A673 (cell line): ENCODE measurements around the gene PLCG1. TPM values are rescaled to one million over a fixed set of nuclear protein-coding genes. Genes with fewer than 3 reads are reported as not detected.
"Not testable (repeated sequence)": the region's sequence is repeated elsewhere in the genome, so short reads cannot be mapped to it uniquely, and the experiment has no call there.

Experiments
- BruUV-seq: library from RNA; stranded (reverse); fragments of 400-500 nt; replicated peaks from 2 replicates; lab custom pipeline; 2021; lab: Mats Ljungman, UMichigan
- CTCF ChIA-PET: fragments of 300-600 bp; sonication (Branson Sonifier 250); formaldehyde crosslinking; loops from one replicate; lab custom pipeline; 2022; ENCODE audit warnings: antibody characterized with exemption; lab: Charles Lee
- POLR2A ChIA-PET: fragments of 300-600 bp; sonication (Branson Sonifier 250); formaldehyde crosslinking; loops from one replicate; lab custom pipeline; 2022; ENCODE audit warnings: antibody characterized with exemption; ENCODE audit not compliant: low non-redundant PET; lab: Charles Lee
- DNase-seq: peaks from one replicate; pipeline ENCODE4 v3.0.0-alpha.2; 2015; ENCODE audit warnings: low spot score
- H3K27ac ChIP-seq: fragments of 200-600 bp; sonication (generic); 2 replicates; pipeline ENCODE4 v1.5.1; 2016; ENCODE audit warnings: mixed run types, low read depth, mild to moderate bottlenecking, mixed read lengths, antibody characterized with exemption, low read length; ENCODE audit not compliant: poor library complexity, severe bottlenecking
- H3K27me3 ChIP-seq: fragments of 200-600 bp; sonication (generic); replicated peaks from 2 replicates; pipeline ENCODE4 v1.6.1; 2017; ENCODE audit warnings: mixed run types, low read depth, mild to moderate bottlenecking, mixed read lengths, antibody characterized with exemption, low read length; ENCODE audit not compliant: insufficient read depth, poor library complexity
- H3K36me3 ChIP-seq: fragments of 200-600 bp; sonication (generic); 2 replicates; pipeline ENCODE4 v1.6.1; 2016; ENCODE audit warnings: mixed run types, mild to moderate bottlenecking, mixed read lengths, antibody characterized with exemption, low read length; ENCODE audit not compliant: insufficient read depth, poor library complexity, severe bottlenecking
- H3K4me1 ChIP-seq: fragments of 200-600 bp; sonication (generic); 2 replicates; pipeline ENCODE4 v1.6.1; 2017; ENCODE audit warnings: mixed run types, mild to moderate bottlenecking, mixed read lengths, antibody characterized with exemption, low read length; ENCODE audit not compliant: insufficient read depth, poor library complexity, severe bottlenecking
- H3K4me3 ChIP-seq: fragments of 200-600 bp; sonication (generic); 2 replicates; pipeline ENCODE4 v1.5.1; 2016; ENCODE audit warnings: low read depth, mixed run types, mild to moderate bottlenecking, mixed read lengths, low read length; ENCODE audit not compliant: poor library complexity, severe bottlenecking
- H3K9me3 ChIP-seq: fragments of 200-600 bp; sonication (generic); 2 replicates; pipeline ENCODE4 v1.6.1; 2016; ENCODE audit warnings: mixed run types, low read depth, mild to moderate bottlenecking, mixed read lengths, antibody characterized with exemption, low read length; ENCODE audit not compliant: poor library complexity, severe bottlenecking
- CTCF ChIP-seq: fragments of 300-800, 200-600 bp; sonication (generic); conservative IDR thresholded peaks from 2 replicates; pipeline ENCODE4 v1.5.1; 2017; ENCODE audit warnings: low read depth, mild to moderate bottlenecking, antibody characterized with exemption, low read length, moderate library complexity, mixed read lengths
- EZH2 ChIP-seq: fragments of 200-600 bp; sonication (generic); IDR thresholded peaks from 2 replicates; pipeline ENCODE4 v1.6.1; 2017; ENCODE audit warnings: borderline replicate concordance, low read depth, mild to moderate bottlenecking, mixed read lengths, antibody characterized with exemption, low read length; ENCODE audit not compliant: poor library complexity, severe bottlenecking
- intact Hi-C: fragments of 100-400 bp; cut with micrococcal nuclease; formaldehyde crosslinking; loops from one replicate; pipeline ENCODE4 v1.10.0; 2022; ENCODE audit not compliant: unreplicated experiment
- total RNA-seq: library from RNA; stranded (reverse); gene quantifications from 2 replicates; pipeline ENCODE4 v1.2.3, GENCODE V29; 2021

PLCG1 gene
- total RNA-seq, 1 experiment from 2014 or later = 146 TPM

- Histone ChIP-seq H3K4me3 (no peak overlapping the region), H3K27ac (no peak overlapping the region), H3K9me3 (no peaks in the 10 kb centered on the region), H3K36me3 (peaks cover 63% of the 10 kb centered on the region), H3K4me1 (no peaks in the 10 kb centered on the region), H3K27me3 (no peaks in the 10 kb centered on the region)
- ChIA-PET CTCF (interaction anchor here (1.1 kb wide), 1 partner anchor 262 kb away, joined by 3 read pairs; no protein-coding TSS in a partner anchor), POLR2A (interaction anchor here (0.6 kb wide), 1 partner anchor 203 kb away, joined by 5 read pairs; no protein-coding TSS in a partner anchor)
- TF ChIP-seq EZH2 (no peak), CTCF (no peak)
- BruUV-seq = no TSS peak
- intact Hi-C loops = no loop called here
- no peak for DNase-seq
Observed at GRCh38 chr20:41111578-41111951, 25.8 kb upstream of the PLCG1 start.

GRCh38 chr20:41116282-41116956 is 20.9 kb upstream of the PLCG1 start:
- Histone ChIP-seq H3K4me1 (no peaks in the 10 kb centered on the region), H3K27ac (no peak overlapping the region), H3K9me3 (no peaks in the 10 kb centered on the region), H3K36me3 (peaks cover 82% of the 10 kb centered on the region), H3K27me3 (no peaks in the 10 kb centered on the region), H3K4me3 (no peak overlapping the region)
- no TSS peak for BruUV-seq
- TF ChIP-seq EZH2 (no peak), CTCF (no peak)
- DNase-seq = no peak
- ChIA-PET POLR2A (no interaction called here), CTCF (no interaction called here)
- intact Hi-C loops = no loop called here

DNA sequence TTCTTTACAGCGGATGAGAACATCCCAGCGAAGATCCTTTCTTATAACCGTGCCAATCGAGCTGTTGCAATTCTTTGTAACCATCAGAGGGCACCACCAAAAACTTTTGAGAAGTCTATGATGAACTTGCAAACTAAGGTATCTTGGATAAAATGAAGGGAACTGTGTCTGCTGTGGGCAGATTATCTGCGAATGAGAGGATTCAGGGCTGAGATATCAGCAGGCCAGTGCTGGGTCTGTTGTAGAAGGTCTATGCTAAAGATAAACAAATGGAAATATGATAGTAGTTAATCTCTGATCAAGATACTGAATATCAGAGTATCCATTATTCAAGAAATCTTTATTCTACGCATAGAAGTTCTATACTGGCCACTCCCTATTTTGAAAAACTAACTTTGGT is 19.2 kb upstream of the PLCG1 start:
- intact Hi-C loops, H3K27me3 ChIP-seq, H3K4me3 ChIP-seq, H3K27ac ChIP-seq, CTCF ChIA-PET, POLR2A ChIA-PET, DNase-seq, H3K4me1 ChIP-seq, BruUV-seq, H3K9me3 ChIP-seq: not testable (repeated sequence)
- 0 out of 2 replicates have a peak, but pooled peaks have one; percentile 26 for TF ChIP-seq CTCF
- peaks cover 91% of the 10 kb centered on the region for H3K36me3 ChIP-seq
